Tibial nerve (tissue), 4 donors: ENCODE data around the gene DGCR6L.

Experiments used
- EP300 ChIP-seq, 2 donors: sonication (generic); formaldehyde crosslinking; IDR thresholded peaks; one replicate each; pipeline ENCODE4 v1.6.1; 2017; ENCODE audit warnings: antibody characterized with exemption in 2 of 2, mild to moderate bottlenecking in 1 of 2
- TF ChIP-seq, protein P1 (sequence below), 5 experiments: fragments of 200-600 bp in 3 of 5; fragments of 450-650 bp in 2 of 5; sonication (generic) in 3 of 5; IDR thresholded peaks; one replicate each; pipeline ENCODE4 v1.5.1; 2016 to 2019; ENCODE audit warnings: antibody characterized with exemption in 5 of 5, mild to moderate bottlenecking in 3 of 5, moderate library complexity in 2 of 5

DNA sequence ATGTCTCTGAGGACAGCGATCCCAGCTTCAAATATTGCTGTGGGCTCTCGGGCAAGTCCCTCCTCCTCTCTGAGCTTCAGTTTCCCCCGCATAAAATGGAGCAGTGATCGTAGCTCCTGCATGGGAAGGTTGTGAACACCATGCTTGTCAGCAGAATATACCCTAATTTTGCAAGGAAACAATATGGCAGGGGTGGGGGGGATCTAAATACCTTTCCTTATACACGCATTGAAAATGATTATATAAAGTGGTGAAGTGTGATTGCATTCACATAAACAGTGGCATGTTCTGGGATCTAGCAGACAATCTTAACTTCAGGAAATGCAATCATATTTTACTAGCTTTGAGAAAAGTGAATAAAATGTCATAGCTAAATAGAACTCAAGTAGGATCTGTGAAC, 27.8 kb downstream of the DGCR6L start:
- TF ChIP-seq, protein P1, sequence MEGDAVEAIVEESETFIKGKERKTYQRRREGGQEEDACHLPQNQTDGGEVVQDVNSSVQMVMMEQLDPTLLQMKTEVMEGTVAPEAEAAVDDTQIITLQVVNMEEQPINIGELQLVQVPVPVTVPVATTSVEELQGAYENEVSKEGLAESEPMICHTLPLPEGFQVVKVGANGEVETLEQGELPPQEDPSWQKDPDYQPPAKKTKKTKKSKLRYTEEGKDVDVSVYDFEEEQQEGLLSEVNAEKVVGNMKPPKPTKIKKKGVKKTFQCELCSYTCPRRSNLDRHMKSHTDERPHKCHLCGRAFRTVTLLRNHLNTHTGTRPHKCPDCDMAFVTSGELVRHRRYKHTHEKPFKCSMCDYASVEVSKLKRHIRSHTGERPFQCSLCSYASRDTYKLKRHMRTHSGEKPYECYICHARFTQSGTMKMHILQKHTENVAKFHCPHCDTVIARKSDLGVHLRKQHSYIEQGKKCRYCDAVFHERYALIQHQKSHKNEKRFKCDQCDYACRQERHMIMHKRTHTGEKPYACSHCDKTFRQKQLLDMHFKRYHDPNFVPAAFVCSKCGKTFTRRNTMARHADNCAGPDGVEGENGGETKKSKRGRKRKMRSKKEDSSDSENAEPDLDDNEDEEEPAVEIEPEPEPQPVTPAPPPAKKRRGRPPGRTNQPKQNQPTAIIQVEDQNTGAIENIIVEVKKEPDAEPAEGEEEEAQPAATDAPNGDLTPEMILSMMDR (IDR thresholded peaks at IDR 0.05) = no peak
- TF ChIP-seq EP300 (IDR thresholded peaks at IDR 0.05) = no peak
